Panc1 (cell line): ENCODE measurements around the gene TNFAIP8L1. TPM values are rescaled to one million over a fixed set of nuclear protein-coding genes. Genes with fewer than 3 reads are reported as not detected.

ENCODE experiments used
- ATAC-seq: fragments of 200-7000 bp; cut with Tn5 transposase; 2 replicates; pipeline ENCODE4 v1.9.1; 2020; ENCODE audit warnings: mild to moderate bottlenecking, moderate library complexity
- BruUV-seq: library from RNA; stranded (reverse); fragments of 400-500 nt; replicated peaks from 2 replicates; lab custom pipeline; 2021; lab: Mats Ljungman, UMichigan
- CTCF ChIA-PET: fragments of 300-600 bp; sonication (Branson Sonifier 250); formaldehyde crosslinking; loops from one replicate; lab custom pipeline; 2022; ENCODE audit warnings: antibody characterized with exemption; lab: Charles Lee
- POLR2A ChIA-PET: fragments of 300-600 bp; sonication (Branson Sonifier 250); formaldehyde crosslinking; loops from one replicate; lab custom pipeline; 2022; ENCODE audit warnings: antibody characterized with exemption; lab: Charles Lee
- DNase-seq: peaks from one replicate; pipeline ENCODE4 v3.0.0-alpha.2; 2010; ENCODE audit warnings: low read depth, low spot score
- H3K27ac ChIP-seq: 2 replicates; pipeline ENCODE4 v1.5.1; 2011; ENCODE audit warnings: mild to moderate bottlenecking, low read length, inconsistent platforms
- H3K27me3 ChIP-seq: fragments of 200-500 bp; sonication (Bioruptor generic); 2 replicates; pipeline ENCODE4 v1.6.0; 2014; ENCODE audit warnings: low read length, inconsistent platforms; ENCODE audit not compliant: control insufficient read depth, insufficient read depth
- H3K36me3 ChIP-seq: fragments of 200-500 bp; sonication (Bioruptor generic); 2 replicates; pipeline ENCODE4 v1.5.1; 2014; ENCODE audit warnings: inconsistent platforms, mild to moderate bottlenecking, low read length, moderate library complexity; ENCODE audit not compliant: control insufficient read depth, insufficient read depth
- H3K4me1 ChIP-seq: 2 replicates; pipeline ENCODE4 v1.5.1; 2011; ENCODE audit warnings: inconsistent platforms, mild to moderate bottlenecking, low read length, moderate library complexity; ENCODE audit not compliant: control insufficient read depth, insufficient read depth
- H3K4me3 ChIP-seq, 2 experiments: 2 replicates each; pipeline ENCODE4 v1.5.1; 2011 to 2012; ENCODE audit warnings: low read depth in 2 of 2, low read length in 2 of 2, mild to moderate bottlenecking in 2 of 2, inconsistent platforms in 1 of 2, moderate library complexity in 1 of 2
- H3K9me3 ChIP-seq: fragments of 200-500 bp; sonication (Bioruptor generic); 2 replicates; pipeline ENCODE4 v1.5.1; 2014; ENCODE audit warnings: low read depth, mild to moderate bottlenecking, inconsistent platforms, low read length, moderate library complexity; ENCODE audit not compliant: control insufficient read depth, insufficient read depth
- CTCF ChIP-seq: fragments of 450-650 bp; IDR thresholded peaks from 2 replicates; pipeline ENCODE4 v1.5.1; 2017; ENCODE audit warnings: mild to moderate bottlenecking
- POLR2AphosphoS5 ChIP-seq: IDR thresholded peaks from 2 replicates; pipeline ENCODE4 v1.6.1; 2012; ENCODE audit warnings: mild to moderate bottlenecking, low read depth, low read length, moderate library complexity
- REST ChIP-seq, 2 experiments: IDR thresholded peaks; 2 replicates each; pipeline ENCODE4 v1.6.1; 2011 to 2012; ENCODE audit warnings: low read depth in 2 of 2, control low read depth in 1 of 2, low read length in 1 of 2, mild to moderate bottlenecking in 1 of 2, moderate library complexity in 1 of 2; ENCODE audit not compliant: insufficient read depth in 1 of 2
- SIN3A ChIP-seq: IDR thresholded peaks from 2 replicates; pipeline ENCODE4 v1.6.1; 2012; ENCODE audit warnings: low read depth, mild to moderate bottlenecking, low read length, moderate library complexity, borderline replicate concordance; ENCODE audit not compliant: insufficient read depth
- TCF7L2 ChIP-seq: IDR thresholded peaks from 2 replicates; pipeline ENCODE4 v1.6.1; 2011; ENCODE audit warnings: mild to moderate bottlenecking, low read depth, low read length, inconsistent platforms
- in situ Hi-C: cut with HindIII; loops from 2 replicates; pipeline ENCODE4 v1.10.0; 2016; ENCODE audit warnings: low sequenced_read_pairs, low pct_unique_long_range_greater_than_20kb
- intact Hi-C: fragments of 100-400 bp; cut with micrococcal nuclease; formaldehyde crosslinking; loops from one replicate; pipeline ENCODE4 v1.10.0; 2022; ENCODE audit not compliant: unreplicated experiment
- total RNA-seq: library from RNA; stranded (reverse); gene quantifications from one replicate; pipeline ENCODE4 v1.2.1, GENCODE V29; 2021; ENCODE audit not compliant: unreplicated experiment

TNFAIP8L1 gene
- total RNA-seq, 1 experiment from 2014 or later = 4.8 TPM

GRCh38 chr19:4673726-4674125, 34.4 kb downstream of the TNFAIP8L1 start:
- CTCF ChIA-PET = no interaction called here
- Histone ChIP-seq H3K4me3 (no peak overlapping the region), H3K9me3 (no peaks in the 10 kb centered on the region), H3K36me3 (peaks cover 2% of the 10 kb centered on the region; the same call in 1 of the 2 replicates), H3K27ac (no peak overlapping the region), H3K27me3 (no peaks in the 10 kb centered on the region), H3K4me1 (peaks cover 7% of the 10 kb centered on the region)
- no peak for ATAC-seq
- no peak for DNase-seq
- in situ Hi-C loops (no loop called here), intact Hi-C loops (no loop called here)
- TF ChIP-seq REST (IDR thresholded peaks at IDR 0.05; ENCODE audit: insufficient read depth in 1 of 2, low read depth in 2 of 2, low read length in 1 of 2) (no peak), CTCF (no peak), POLR2AphosphoS5 (no peak; the same call in 1 of the 2 replicates), TCF7L2 (no peak), SIN3A (no peak)
- no TSS peak for BruUV-seq
- POLR2A ChIA-PET = no interaction called here

- Histone ChIP-seq H3K9me3 (no peaks in the 10 kb centered on the region), H3K4me3 (no peak overlapping the region), H3K36me3 (0 out of 2 replicates have a peak, but pooled peaks cover 2% of the 10 kb centered on the region), H3K27ac (no peak overlapping the region), H3K4me1 (peaks cover 7% of the 10 kb centered on the region), H3K27me3 (no peaks in the 10 kb centered on the region)
- intact Hi-C loops (no loop called here), in situ Hi-C loops (no loop called here)
- ChIA-PET POLR2A (no interaction called here), CTCF (no interaction called here)
- no peak for TF ChIP-seq REST (IDR thresholded peaks at IDR 0.05; ENCODE audit: insufficient read depth in 1 of 2, low read depth in 2 of 2, low read length in 1 of 2)
- no peak for TF ChIP-seq CTCF
- TF ChIP-seq TCF7L2 = no peak
- no peak for TF ChIP-seq SIN3A
- no peak for TF ChIP-seq POLR2AphosphoS5
- ATAC-seq (no peak), DNase-seq (no peak)
- TSS peak; percentile 99 for BruUV-seq
These were observed 36.0 kb downstream of the TNFAIP8L1 start for GRCh38 chr19:4675346-4675745.
